Left kidney (tissue), 2 donors: ENCODE data around the gene MAP3K20. TPM values are rescaled to one million over a fixed set of nuclear protein-coding genes. Genes with fewer than 3 reads are reported as not detected.

Source experiments
- DNase-seq: peaks from one replicate; pipeline ENCODE4 v3.0.0-alpha.2; 2013
- polyA plus RNA-seq: library from polyadenylated mRNA; unstranded; fragments of 120-200 nt; gene quantifications from one replicate; pipeline ENCODE4 v1.2.1, GENCODE V29; 2013; ENCODE audit not compliant: insufficient read length

Gene MAP3K20
- polyA plus RNA-seq, 1 donor: 29.3 TPM

DNA sequence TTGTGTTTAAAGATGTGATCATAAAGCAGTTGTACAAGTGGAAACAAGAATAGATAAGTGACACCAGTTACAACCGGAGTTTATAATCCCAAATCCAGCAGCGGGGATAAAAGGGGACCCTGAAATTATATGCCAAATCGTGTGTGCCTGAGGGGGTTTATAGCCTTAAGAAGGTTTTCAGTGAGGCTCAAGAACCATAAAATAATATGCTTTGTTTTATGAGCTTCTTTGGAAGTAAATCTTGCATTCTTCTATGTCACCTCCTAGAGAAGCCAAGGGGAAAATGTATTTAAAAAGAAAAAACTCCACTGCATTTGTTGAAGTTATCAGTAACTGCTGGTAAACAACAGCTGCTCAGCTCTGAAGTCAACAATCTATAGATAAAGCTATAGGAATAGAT lies 25.8 kb upstream of the MAP3K20 start:
- no peak for DNase-seq

DNA sequence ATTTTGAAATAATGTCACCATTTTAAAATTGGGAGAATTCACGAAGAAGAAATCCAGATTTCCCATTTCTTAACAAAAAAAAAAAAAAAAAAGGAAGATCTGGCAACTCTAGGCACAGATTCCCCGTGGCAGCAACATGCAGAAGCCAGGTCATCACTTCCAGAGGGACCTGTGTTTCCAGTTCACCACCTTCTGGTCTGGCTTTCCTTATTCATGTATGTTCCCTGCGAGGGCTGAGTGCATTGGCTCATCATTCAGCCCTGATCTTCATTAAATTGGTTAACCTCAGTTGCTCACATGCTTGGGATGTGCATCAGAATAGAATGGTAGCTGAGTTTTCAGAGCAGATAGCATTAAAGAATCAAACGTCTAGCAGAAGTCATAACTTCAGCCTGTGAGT lies 25.0 kb upstream of the MAP3K20 start:
- DNase-seq: no peak

DNA sequence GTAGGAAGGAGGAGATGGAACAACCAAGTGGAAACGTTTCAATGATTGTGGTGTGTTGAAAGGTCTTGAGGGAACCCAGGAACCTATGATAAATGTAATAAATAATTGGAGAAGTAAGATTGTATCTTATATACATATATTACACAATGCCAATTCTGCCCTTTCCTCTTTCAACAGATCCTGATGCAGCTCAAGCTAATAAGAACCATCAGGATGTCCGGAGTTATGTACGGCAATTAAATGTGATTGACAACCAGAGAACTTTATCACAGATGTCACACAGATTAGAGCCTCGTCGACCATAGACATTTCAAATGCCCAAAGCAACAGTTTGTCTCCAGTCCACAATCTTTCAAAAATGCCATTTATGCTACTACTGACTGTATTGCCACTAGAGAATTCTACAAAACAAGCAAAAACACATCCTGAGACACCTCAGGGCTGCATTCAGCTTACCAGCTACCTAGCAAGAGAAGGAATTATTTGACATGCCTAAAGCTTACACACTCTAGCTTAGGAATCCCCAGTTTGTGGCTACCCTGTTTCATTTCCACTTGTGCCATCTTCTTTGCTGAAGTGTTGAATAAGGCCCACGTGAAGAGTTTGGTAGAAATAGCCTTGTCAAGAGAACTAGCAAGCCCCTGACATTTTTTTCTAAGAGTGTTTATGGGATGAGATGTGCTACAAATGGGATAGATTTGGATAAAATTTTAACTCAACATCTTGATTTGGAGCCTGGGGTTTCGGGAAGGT lies 24.0 kb upstream of the MAP3K20 start:
- no peak for DNase-seq

DNA sequence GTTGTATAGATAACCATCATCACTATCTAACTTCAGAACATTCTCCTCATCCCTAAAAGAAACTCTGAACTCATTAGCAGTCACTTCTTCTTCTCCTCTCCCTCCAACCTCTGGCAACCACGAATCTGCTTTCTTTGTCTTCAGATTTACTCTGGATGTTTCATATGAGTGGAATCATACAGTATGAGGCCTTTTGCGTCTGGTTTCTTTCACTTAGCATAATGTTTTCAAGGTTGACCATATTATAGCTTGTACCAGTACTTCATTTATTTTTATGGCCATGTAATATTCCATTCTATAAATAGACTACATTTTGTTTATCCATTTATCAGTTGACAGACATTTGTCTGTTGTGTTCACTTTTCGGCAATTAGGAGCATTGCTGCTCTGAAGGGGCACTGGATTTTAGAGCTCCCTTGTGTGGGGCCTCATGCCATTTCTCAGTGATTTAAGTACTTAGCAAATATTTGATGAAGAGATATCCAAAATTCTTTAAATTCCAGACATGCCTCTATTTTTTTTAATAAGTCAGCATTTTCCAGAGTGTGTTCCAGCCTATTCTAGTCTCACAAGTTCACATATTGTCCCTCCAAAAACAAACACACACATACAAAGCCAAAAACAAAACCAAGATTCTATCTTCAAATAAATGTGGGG lies 22.5 kb upstream of the MAP3K20 start:
- no peak for DNase-seq

DNA sequence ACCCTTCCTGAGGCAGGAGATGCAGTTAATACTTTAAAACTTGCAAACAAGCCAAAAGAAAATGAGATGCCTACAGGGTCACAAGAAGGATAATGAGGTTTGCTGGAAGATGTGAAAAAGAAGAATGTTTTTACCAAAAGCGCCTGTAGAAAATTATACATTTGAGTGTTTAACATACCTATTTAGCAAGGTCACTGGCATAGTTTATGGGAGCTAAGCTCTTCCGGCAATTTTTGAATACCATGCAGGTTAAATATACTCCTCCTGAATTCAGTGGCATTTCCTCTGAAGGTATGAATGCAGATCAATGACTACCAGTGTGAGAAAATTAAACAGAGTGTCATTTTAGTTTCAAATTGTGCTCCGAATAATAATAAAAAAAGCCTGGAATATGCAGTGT lies 21.2 kb upstream of the MAP3K20 start:
- DNase-seq: no peak

DNA sequence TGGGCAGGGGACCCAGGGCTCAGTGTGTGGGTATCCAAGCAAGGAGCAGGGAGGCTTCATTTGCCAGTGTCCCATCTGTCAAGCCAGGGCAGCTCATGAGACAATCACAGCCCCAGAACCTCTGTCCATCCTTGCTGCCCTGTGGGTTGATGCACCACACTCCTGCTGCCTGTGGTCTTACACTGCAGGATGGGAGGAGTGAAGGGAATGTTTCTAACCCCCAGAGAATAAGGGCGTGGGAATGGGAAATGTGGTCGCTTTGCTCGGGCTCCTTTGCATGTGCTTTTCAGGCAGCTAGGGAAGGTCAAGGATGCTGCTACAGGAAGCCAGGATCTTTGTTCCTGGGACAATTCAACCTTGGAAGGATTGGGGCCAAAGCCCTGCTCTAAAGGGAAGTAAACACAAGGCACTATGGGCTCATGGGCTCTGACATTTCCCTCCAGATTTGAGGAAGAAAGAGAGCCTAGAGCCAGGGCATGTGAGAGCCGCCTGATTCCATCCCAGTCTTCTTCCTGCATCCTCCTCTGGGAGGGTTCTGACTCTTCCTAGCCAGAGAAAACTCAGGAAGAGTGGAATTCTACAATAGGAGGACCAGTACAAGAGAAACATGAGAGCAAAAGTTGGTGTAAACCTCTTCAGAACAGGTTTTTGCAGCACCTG lies 18.8 kb upstream of the MAP3K20 start:
- DNase-seq: no peak

DNA sequence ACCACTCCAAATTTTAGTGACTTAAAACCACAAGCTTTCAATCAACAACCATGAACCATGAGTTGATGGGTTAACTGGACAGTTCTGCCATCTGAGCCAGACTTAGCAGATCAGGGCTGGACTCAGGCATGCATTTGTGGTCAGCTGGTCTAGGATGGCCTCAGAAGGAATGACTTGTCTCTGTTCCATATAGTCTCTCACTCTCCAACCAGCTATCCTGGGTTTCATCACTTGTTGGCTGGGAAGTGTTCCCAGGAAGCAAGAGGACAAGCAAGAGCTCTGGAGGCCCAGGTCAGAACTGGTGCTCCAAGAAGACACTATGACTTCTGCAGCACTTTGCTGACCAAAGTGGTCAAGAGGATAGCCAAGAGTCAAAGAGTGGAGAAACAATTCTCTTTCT lies 17.5 kb upstream of the MAP3K20 start:
- no peak for DNase-seq

DNA sequence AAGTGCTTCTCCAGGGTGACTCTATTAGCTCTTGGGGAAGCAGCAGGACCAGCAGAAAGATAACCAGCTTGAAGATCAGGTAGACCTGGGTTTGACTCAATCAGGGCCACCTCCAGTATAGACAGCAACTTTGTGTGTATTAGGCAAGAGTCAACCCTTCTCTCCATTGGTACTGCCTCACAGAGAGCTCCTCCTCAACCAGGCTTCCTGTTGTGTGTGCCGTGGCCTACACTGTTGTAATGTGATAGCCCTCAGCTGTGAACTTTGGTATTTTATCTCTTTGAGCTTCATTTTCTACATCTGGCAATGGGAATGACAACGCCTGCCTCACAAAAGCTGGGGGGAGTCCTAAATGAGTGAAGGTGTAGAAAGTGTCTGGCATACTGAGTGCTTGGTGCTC lies 17.0 kb upstream of the MAP3K20 start:
- no peak for DNase-seq

DNA sequence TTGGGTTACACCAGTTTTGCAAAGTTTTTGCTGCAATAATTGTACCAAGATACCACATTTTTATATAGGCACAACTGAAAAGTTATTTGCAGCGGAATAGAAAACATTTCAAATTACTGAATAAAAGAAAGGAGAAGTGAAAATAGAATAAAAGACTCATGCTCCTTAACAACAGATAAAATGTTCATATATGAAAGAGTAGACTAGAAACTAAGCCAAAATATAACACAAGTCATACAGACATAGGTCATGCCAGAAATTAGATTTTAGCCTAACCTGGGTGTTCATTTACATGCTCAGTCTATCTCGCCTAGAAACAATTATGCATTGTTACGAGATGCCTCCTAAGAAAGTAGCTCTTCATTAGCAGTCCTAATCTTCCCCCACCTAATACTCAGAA lies 16.4 kb upstream of the MAP3K20 start:
- DNase-seq: no peak

DNA sequence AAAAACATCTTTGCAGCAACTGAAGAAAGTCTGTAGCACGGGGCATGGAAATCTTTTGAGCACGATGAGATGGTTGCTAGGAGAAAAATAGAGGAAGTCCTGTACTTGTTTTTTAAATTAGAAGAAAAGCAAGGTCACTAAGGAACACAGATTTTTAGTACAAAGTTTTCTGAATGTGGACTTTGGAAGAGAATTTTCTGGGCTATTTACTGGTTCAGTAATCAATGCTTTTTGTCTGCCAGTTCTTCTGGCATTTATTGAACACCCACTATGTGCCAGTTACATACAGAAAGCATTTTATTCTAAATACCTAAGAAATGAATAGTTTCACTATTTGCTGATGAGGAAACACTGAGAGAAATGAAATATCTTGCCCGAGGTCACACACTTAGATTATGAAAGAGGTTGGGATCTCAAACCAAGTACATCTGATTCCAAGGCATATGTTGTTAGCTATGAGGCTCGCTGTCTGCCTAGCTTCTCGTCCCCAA lies 15.6 kb upstream of the MAP3K20 start:
- no peak for DNase-seq

DNA sequence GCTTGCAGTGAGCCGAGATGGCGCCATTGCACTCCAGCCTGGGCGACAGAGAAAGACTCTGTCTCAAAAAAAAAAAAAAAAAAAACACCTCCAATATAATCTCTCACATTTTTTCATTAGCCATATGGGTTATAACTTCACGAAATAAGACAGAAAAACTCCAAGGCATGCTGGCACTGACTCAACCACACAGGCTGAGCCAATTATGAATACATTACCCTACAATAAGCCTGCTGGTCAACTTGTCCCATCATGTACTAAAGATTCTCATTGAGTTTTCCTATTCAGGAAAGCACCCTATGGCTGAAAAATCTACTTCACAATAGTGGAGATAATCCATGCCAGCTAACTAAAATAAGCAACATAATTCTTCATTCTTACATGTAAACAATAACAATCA lies 12.8 kb upstream of the MAP3K20 start:
- DNase-seq: no peak

DNA sequence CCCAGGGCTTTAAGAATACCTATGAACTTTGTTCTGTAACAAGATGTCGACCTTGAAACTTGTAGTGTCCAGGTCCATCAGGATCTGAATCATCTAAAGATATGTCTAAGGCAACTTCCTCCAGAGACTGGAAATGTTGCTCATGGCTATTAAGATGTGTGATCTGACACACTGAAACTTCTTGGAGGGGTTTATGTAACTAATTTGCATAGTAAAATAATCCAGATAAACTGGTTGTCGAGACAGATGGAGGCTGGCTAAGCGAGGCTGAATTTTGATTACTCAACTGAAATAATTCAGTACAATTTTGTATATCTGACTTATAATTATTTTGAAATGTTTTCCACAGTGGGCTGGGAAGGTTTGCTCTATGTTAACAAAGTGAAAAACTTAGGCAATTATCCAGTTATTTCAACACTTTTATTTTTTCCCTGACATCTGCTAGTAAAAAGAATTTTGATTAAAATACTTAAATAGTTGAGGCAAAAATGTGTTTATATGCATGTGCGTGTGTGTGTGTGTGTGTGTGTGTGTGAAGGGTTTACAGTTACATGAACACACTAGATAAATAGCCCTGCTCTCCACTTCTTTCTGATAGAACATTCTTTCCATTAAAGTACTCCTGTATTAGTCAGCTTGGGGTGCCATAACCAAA lies 11.4 kb upstream of the MAP3K20 start:
- DNase-seq: no peak

DNA sequence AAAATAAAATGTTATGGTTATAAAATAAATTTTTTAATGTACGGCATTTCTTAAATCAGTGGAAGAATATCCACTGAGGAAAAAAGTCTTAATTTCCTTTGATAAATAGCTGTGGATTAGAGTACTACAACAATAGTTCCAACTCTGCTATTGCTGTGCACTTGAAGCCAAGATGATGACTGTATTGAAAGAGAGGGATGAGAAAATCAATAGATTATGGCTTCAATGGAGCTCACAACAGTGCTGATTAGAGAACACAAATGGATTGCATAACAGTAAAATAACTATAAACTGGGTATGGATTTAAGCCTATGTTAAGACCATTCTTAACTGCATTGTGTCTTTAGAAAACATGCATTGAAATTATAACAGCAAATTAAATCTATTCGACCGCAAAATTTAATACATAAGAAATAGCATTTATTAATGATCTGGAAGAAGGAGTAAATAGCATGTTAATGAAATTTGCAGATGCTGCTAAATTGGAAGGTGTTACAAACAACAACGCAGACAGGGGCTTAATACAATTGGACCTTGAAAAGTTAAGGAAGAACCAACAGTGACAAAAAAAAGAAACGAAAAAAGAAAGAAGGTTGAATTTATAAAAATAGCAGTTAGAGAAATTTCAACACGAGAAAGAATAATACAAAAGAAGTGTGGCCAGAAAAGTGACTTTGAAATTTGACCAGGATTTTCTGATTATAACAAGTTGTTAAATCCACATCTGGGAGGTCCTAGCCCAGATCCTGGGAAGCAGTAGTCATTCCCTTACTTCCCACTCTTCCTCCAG lies 8.6 kb upstream of the MAP3K20 start:
- DNase-seq: no peak

DNA sequence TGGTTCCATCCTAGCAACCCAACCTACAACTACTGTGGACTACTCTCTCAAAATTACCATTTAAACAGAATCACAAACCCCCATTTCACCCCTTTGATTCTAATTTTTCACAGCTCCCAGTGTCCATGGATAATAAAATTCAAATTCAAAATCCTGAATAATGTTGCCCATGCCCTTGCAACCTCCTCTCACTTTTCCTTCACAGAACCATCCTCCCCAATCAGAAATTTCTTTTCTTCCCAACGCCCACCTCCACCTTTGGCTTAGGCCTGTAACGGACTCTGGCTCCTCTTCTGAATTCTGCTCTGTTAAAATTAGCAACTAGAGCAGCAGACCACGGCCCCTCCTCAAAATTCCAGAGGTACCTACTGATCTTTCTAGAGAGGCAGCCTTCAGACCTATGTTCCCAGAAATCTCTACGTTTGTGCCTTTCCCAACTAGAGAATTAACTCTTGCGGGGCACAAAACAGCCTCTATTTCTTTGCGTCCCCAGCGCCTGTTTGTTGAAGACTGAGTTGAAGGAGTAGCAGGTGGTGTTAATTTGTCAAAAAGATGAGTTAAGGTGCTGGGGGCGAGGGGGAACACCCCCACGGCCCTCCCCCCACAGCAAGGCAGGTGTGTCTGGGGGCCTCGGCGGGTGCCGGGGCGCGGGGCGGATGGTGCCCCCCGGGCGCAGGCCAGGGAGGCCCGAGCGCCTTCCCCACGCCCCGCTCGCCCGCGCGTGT lies 428 bp upstream of the MAP3K20 start:
- DNase-seq: no peak

DNA sequence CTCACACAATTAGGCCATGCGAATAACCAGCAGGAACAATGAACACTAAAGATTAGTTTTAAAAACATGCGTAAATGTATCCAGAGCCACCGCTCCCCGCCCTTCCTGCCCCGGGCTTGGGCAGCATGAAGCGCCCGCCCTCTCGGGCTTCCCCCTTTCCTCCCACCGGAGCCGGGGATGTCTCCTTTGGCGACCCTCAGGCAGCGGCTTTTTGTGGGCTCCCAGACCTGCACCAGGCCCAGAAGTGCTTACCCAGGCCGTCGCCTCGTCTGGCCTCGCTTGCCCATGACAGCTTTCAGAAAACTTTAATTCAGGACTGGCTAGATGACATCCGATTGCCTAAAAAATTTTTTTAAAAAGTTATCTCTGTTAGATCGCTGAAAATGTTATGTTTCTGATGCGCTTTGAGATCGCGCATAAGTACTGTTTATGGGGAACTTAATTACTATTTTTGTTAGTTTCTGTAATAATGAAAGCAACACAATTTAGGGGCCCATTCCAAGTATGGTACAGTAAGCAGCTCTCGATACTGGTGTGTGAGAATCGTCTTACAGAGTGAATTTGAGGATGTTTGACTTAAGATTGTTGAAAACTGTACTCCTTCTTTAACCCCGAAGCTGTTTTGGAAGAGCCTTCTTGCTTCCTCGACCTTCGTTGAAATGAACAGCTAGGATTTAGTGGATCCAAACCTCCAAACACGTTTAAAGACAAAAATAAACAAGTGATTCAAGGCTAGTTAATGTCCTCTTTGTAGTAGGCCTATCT lies 1.1 kb downstream of the MAP3K20 start:
- DNase-seq: peak; percentile 53

DNA sequence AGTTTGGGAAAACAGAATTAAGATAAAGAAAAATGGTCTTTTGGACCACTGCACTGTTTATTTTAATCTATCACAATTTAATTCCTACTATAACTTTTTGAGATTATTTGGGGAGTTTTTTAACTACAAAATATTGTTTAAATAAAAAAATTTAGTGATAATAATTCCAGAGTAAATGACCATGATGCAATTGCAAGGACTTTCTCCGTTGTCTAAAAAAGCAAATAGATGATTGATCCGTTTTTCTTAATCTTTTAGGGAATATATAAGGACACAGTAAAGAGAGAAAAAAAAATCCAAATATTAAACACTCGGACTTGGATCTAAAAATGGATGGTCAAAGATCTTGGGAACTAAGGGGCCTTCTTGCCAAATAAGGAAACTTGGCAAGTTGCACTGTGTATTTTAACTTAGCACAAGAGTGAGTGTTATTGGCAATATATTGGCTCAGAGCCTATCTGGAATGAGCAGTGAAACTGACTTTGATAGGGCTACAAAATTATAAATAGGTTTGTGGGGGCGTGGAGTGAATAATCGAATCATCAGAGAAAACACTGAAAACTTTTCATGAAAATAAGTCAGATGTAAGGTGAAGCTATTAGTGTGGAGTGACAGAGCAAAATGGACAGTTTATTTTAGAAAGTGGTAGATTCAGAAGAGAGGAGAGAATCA lies 2.0 kb downstream of the MAP3K20 start:
- no peak for DNase-seq

DNA sequence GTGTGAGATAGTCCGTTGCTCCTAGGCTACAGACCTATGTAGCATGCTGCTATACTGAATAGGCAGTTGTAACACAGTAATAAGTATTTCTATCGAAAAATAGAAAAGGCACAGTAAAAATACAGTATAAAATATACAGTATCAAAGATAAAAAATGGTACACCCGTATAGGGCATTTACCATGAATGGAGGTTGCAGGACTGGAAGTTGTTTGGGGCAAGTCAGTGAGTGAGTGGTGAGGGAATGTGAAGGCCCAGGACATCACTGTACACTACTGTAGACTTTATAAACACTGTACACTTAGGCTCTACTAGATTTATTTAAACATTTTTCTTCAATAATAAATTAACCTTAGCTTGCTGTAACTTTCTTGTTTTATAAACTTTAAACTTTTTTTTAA lies 3.5 kb downstream of the MAP3K20 start:
- DNase-seq: no peak

DNA sequence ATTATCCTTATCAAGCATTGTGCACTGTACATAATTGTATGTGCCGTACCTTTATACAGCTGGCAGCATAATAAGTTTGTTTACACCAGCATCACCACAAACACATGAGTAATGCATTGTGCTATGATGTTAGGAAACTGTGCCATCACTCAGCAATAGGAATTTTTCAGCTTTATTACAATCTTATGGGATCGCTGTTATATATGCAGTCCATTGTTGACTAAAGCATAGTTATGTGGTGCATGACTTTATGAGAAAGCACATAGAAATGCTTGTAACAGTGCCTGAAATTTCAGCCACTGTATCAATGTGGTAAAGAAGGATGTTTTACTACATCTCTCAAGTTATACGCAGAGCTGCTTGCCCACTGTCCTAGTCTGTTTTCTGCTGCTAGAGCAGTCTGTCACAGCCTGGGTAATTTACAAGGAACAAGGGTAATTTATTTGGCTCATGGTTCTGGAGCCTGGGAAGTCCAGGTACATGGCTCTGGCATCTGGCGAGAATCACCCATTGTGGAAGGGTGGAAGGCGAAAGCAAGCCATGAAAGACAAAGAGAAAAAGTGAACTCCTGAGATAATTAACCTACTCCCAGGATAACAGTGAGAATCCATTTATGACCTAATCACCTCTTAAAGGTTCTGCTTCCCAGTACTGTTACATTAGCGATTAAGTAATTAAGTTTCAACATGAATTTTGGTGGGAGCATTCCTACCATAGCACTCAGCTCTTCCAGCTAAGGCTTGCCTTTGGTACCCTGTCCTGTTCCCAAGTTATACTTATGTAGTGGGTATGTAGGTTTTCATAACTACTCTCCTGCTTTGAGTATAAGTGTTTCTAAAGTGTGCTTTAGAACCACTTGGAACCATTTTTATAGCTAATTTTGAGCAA lies 4.6 kb downstream of the MAP3K20 start:
- DNase-seq: no peak
